Activated gamma-delta T cell treated with Interleukin-2 at 50 U/mL for 16 hours (primary cell): ENCODE data around the gene CNTNAP5.

Source experiments
- DNase-seq: peaks from one replicate; pipeline ENCODE4 v3.0.0-alpha.2; 2020

CNTNAP5 gene

GRCh38 chr2:124923097-124923496, 898.0 kb downstream of the CNTNAP5 start:
- DNase-seq = no peak

- no peak for DNase-seq
Measured at GRCh38 chr2:124933883-124934282, 908.8 kb downstream of the CNTNAP5 start.

- no peak for DNase-seq
Measured at GRCh38 chr2:124953921-124954320, 928.8 kb downstream of the CNTNAP5 start.

- no peak for DNase-seq
Measured at GRCh38 chr2:124959581-124959980, 934.5 kb downstream of the CNTNAP5 start.

DNA sequence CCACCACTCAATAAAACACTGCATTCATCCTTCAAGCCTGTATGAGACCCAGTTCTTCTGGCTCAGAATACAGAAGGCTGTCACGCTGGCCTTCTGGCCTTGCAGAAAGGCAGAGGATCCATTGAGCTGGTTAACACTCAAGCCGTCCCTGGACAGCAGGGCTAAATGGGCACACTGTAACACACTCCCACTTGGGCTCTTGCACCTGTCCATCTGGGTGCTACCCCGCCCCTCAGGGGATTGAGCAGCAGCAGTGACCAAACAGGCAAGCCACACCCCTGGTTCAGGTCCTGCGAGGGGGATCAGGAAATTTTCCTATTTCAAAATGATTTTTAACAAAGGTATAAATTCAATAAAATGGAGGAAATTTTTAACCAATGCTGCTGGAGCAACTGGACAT, 936.0 kb downstream of the CNTNAP5 start:
- DNase-seq = no peak
